ENCODE data around the gene SEH1L. TPM values are rescaled to one million over a fixed set of nuclear protein-coding genes. Genes with fewer than 3 reads are reported as not detected.

Gene SEH1L
- total RNA-seq, 1 donor from 2014 or later: 48.6 TPM

DNA sequence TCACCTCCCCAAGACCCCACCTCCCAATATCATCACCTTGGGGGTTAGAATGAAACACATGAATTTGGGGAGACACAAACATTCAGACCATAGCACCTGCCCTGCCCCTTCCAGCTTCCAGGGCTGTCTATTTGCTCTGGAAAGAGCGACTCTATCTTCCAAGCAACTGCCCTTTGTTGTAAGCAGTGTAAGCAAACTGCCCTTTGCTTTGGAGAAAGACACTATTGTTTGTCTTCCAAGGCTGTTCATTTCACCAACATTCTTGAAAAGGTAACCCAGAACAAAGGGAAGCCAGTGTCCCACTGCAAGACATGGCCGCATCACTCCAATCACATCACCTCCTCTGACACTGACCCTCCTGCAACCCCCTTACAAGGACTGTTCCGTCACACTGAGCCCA is 16.9 kb upstream of the SEH1L start:
- no peak overlapping the region for H3K27ac ChIP-seq
- H3F3A ChIP-seq (ENCODE audit: low read depth): peaks cover 8% of the 10 kb centered on the region
- H3K4me3 ChIP-seq: no peak overlapping the region
- DNase-seq (ENCODE audit: low spot score): no peak
- H3K36me3 ChIP-seq: no peaks in the 10 kb centered on the region
- H3K27ac Mint-ChIP-seq: no peak overlapping the region
- no peaks in the 10 kb centered on the region for H3K36me3 Mint-ChIP-seq
- H3K79me2 ChIP-seq (ENCODE audit: low read depth): no peaks in the 10 kb centered on the region
- no peak overlapping the region for H2AFZ ChIP-seq (replicated peaks)
- no peak overlapping the region for H3K4me3 Mint-ChIP-seq
- H3K9me3 ChIP-seq (ENCODE audit: low read depth): no peaks in the 10 kb centered on the region
- peaks cover 7% of the 10 kb centered on the region for H3K4me1 Mint-ChIP-seq
- peaks cover 14% of the 10 kb centered on the region for H3K27me3 ChIP-seq
- H3K9ac ChIP-seq: no peak overlapping the region
- no peak for TF ChIP-seq EZH2phosphoT487 (IDR thresholded peaks at IDR 0.05)
- TF ChIP-seq, protein P1, sequence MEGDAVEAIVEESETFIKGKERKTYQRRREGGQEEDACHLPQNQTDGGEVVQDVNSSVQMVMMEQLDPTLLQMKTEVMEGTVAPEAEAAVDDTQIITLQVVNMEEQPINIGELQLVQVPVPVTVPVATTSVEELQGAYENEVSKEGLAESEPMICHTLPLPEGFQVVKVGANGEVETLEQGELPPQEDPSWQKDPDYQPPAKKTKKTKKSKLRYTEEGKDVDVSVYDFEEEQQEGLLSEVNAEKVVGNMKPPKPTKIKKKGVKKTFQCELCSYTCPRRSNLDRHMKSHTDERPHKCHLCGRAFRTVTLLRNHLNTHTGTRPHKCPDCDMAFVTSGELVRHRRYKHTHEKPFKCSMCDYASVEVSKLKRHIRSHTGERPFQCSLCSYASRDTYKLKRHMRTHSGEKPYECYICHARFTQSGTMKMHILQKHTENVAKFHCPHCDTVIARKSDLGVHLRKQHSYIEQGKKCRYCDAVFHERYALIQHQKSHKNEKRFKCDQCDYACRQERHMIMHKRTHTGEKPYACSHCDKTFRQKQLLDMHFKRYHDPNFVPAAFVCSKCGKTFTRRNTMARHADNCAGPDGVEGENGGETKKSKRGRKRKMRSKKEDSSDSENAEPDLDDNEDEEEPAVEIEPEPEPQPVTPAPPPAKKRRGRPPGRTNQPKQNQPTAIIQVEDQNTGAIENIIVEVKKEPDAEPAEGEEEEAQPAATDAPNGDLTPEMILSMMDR (IDR thresholded peaks at IDR 0.05): no peak
- TF ChIP-seq EZH2 (IDR thresholded peaks at IDR 0.05): no peak
- H3K4me2 ChIP-seq: no peak overlapping the region
- H3K4me1 ChIP-seq: peaks cover 10% of the 10 kb centered on the region
- H4K20me1 ChIP-seq (ENCODE audit: low read depth): no peaks in the 10 kb centered on the region
- H3K9me3 Mint-ChIP-seq: no peaks in the 10 kb centered on the region
- H3K27me3 Mint-ChIP-seq (ENCODE audit: insufficient read depth, low read depth): no peaks in the 10 kb centered on the region

DNA sequence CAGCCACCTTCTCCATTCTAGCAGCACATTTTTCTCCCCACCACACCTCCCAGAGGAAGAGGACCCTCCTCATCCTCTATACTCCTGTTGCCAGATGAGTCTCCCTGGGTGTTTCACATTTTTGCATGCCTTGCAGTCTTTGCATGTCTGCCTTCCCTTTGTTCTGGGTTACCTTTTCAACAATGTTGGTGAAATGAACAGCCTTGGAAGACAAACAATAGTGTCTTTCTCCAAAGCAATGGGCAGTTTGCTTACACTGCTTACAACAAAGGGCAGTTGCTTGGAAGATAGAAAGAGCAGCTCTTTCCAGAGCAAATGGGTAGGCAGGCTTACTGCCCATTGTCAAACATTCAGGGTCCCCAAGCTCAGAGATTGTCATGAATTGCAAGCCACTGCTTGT is 14.5 kb upstream of the SEH1L start:
- no peaks in the 10 kb centered on the region for H3K9me3 ChIP-seq (ENCODE audit: low read depth)
- no peaks in the 10 kb centered on the region for H3K79me2 ChIP-seq (ENCODE audit: low read depth)
- peaks cover 10% of the 10 kb centered on the region for H3K4me1 ChIP-seq
- no peak overlapping the region for H2AFZ ChIP-seq (replicated peaks)
- H3K4me1 Mint-ChIP-seq: peaks cover 7% of the 10 kb centered on the region
- TF ChIP-seq, protein P1 (IDR thresholded peaks at IDR 0.05): no peak
- TF ChIP-seq EZH2phosphoT487 (IDR thresholded peaks at IDR 0.05) (peak; percentile 72), EZH2 (IDR thresholded peaks at IDR 0.05) (no peak)
- H4K20me1 ChIP-seq (ENCODE audit: low read depth): no peaks in the 10 kb centered on the region
- no peaks in the 10 kb centered on the region for H3K27me3 Mint-ChIP-seq (ENCODE audit: insufficient read depth, low read depth)
- H3K9me3 Mint-ChIP-seq: no peaks in the 10 kb centered on the region
- peaks cover 14% of the 10 kb centered on the region for H3K27me3 ChIP-seq
- no peaks in the 10 kb centered on the region for H3K36me3 ChIP-seq
- no peak overlapping the region for H3K4me3 Mint-ChIP-seq
- no peaks in the 10 kb centered on the region for H3K36me3 Mint-ChIP-seq
- H3K27ac Mint-ChIP-seq: no peak overlapping the region
- no peak overlapping the region for H3K9ac ChIP-seq
- H3K27ac ChIP-seq: no peak overlapping the region
- H3F3A ChIP-seq (ENCODE audit: low read depth): peaks cover 8% of the 10 kb centered on the region
- H3K4me3 ChIP-seq: no peak overlapping the region
- DNase-seq (ENCODE audit: low spot score): peak; percentile 58
- H3K4me2 ChIP-seq: peak overlapping the region; percentile 42

DNA sequence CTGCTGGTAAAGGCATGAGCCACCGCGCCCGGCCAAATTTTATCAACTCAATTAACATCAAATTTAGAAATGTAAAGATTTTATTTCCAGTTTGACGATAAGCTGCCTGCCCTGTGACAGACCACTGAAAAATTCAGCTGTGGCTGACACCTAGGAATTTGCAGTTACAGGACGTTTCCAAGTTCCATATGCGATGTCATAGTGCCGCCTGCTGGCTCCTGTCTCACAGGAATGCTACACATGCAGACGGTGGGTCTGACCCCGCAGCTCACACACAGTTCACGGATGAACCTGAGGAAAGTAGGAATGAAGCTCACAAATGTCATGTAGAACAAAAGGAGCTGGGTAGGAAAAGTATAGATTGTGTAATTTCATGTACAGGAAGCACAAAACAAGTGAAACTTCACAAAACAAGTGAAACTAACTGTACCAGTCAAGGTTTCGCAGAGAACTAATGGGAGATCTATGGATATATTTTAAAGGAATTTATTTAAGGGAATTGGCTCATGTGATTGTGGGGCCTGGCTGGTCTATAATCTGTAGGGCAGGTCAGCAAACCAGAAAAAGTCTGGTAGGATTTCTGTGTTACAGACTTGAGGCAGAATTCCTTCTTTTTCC is 13.2 kb upstream of the SEH1L start:
- Histone ChIP-seq H3K27me3 (peaks cover 14% of the 10 kb centered on the region), H2AFZ (replicated peaks) (no peak overlapping the region), H3K9ac (no peak overlapping the region), H3K9me3 (ENCODE audit: low read depth) (no peaks in the 10 kb centered on the region), H3K4me3 (no peak overlapping the region), H3K27ac (no peak overlapping the region), H3K79me2 (ENCODE audit: low read depth) (no peaks in the 10 kb centered on the region), H3F3A (ENCODE audit: low read depth) (peaks cover 8% of the 10 kb centered on the region), H3K36me3 (no peaks in the 10 kb centered on the region), H4K20me1 (ENCODE audit: low read depth) (no peaks in the 10 kb centered on the region), H3K4me1 (peaks cover 10% of the 10 kb centered on the region), H3K4me2 (no peak overlapping the region)
- Mint-ChIP-seq H3K9me3 (no peaks in the 10 kb centered on the region), H3K27me3 (ENCODE audit: insufficient read depth, low read depth) (no peaks in the 10 kb centered on the region), H3K4me1 (peaks cover 7% of the 10 kb centered on the region), H3K36me3 (no peaks in the 10 kb centered on the region), H3K4me3 (no peak overlapping the region), H3K27ac (peak overlapping the region; percentile 0)
- DNase-seq (ENCODE audit: low spot score): peak; percentile 90
- TF ChIP-seq EZH2 (IDR thresholded peaks at IDR 0.05): no peak
- TF ChIP-seq, protein P1 (IDR thresholded peaks at IDR 0.05): peak; percentile 97
